ENCODE data around the gene SERPIND1. TPM values are rescaled to one million over a fixed set of nuclear protein-coding genes. Genes with fewer than 3 reads are reported as not detected.

Gene SERPIND1
- total RNA-seq, 1 experiment from 2014 or later = not detected

GRCh38 chr22:20782083-20782482, 8.2 kb downstream of the SERPIND1 start:
- Histone ChIP-seq H3K9me3 (no peaks in the 10 kb centered on the region), H3K36me3 (peaks cover 11% of the 10 kb centered on the region), H3K4me3 (no peak overlapping the region), H3K27me3 (no peaks in the 10 kb centered on the region)
- DNase-seq = no peak

- no peak for DNase-seq
- H3K4me3 ChIP-seq = no peak overlapping the region
- peaks cover 11% of the 10 kb centered on the region for H3K36me3 ChIP-seq
- H3K27me3 ChIP-seq = no peaks in the 10 kb centered on the region
- no peaks in the 10 kb centered on the region for H3K9me3 ChIP-seq
Measured at GRCh38 chr22:20782596-20783299, 8.8 kb downstream of the SERPIND1 start.

GRCh38 chr22:20783300-20783673, 9.4 kb downstream of the SERPIND1 start:
- H3K36me3 ChIP-seq = peaks cover 11% of the 10 kb centered on the region
- no peaks in the 10 kb centered on the region for H3K9me3 ChIP-seq
- no peak for DNase-seq
- H3K27me3 ChIP-seq = no peaks in the 10 kb centered on the region
- H3K4me3 ChIP-seq = no peak overlapping the region

GRCh38 chr22:20783844-20784723, 10.2 kb downstream of the SERPIND1 start:
- Histone ChIP-seq H3K4me3 (no peak overlapping the region), H3K36me3 (peaks cover 8% of the 10 kb centered on the region), H3K27me3 (no peaks in the 10 kb centered on the region), H3K9me3 (no peaks in the 10 kb centered on the region)
- no peak for DNase-seq

- Histone ChIP-seq H3K9me3 (no peaks in the 10 kb centered on the region), H3K27me3 (no peaks in the 10 kb centered on the region), H3K4me3 (no peak overlapping the region), H3K36me3 (peaks cover 5% of the 10 kb centered on the region)
- DNase-seq = no peak
Measured at GRCh38 chr22:20785415-20785814, 11.5 kb downstream of the SERPIND1 start.

GRCh38 chr22:20786048-20786447, 12.1 kb downstream of the SERPIND1 start:
- no peaks in the 10 kb centered on the region for H3K27me3 ChIP-seq
- DNase-seq = no peak
- no peaks in the 10 kb centered on the region for H3K9me3 ChIP-seq
- H3K4me3 ChIP-seq = no peak overlapping the region
- H3K36me3 ChIP-seq = peaks cover 6% of the 10 kb centered on the region

- DNase-seq = no peak
Measured at GRCh38 chr22:20786536-20786979, 12.6 kb downstream of the SERPIND1 start.

GRCh38 chr22:20787223-20787622, 13.3 kb downstream of the SERPIND1 start:
- H3K36me3 ChIP-seq = peaks cover 10% of the 10 kb centered on the region
- no peak for DNase-seq
- no peaks in the 10 kb centered on the region for H3K9me3 ChIP-seq
- H3K4me3 ChIP-seq = no peak overlapping the region
- H3K27me3 ChIP-seq = no peaks in the 10 kb centered on the region

More at GRCh38 chr22:20786536-20786979, 12.6 kb downstream of the SERPIND1 start:
- Histone ChIP-seq H3K36me3 (peaks cover 10% of the 10 kb centered on the region), H3K4me3 (no peak overlapping the region), H3K9me3 (no peaks in the 10 kb centered on the region), H3K27me3 (no peaks in the 10 kb centered on the region)

GRCh38 chr22:20787746-20788626, 14.1 kb downstream of the SERPIND1 start:
- H3K4me3 ChIP-seq = no peak overlapping the region
- no peak for DNase-seq
- H3K27me3 ChIP-seq = no peaks in the 10 kb centered on the region
- H3K9me3 ChIP-seq = no peaks in the 10 kb centered on the region
- H3K36me3 ChIP-seq = peaks cover 10% of the 10 kb centered on the region

- no peak overlapping the region for H3K4me3 ChIP-seq
- peaks cover 10% of the 10 kb centered on the region for H3K36me3 ChIP-seq
- no peaks in the 10 kb centered on the region for H3K27me3 ChIP-seq
- DNase-seq = no peak
- H3K9me3 ChIP-seq = no peaks in the 10 kb centered on the region
Measured at GRCh38 chr22:20788627-20789344, 14.9 kb downstream of the SERPIND1 start.

GRCh38 chr22:20792221-20792965, 18.5 kb downstream of the SERPIND1 start:
- Histone ChIP-seq H3K36me3 (peaks cover 16% of the 10 kb centered on the region), H3K9me3 (no peaks in the 10 kb centered on the region)

GRCh38 chr22:20792966-20793728, 19.2 kb downstream of the SERPIND1 start:
- DNase-seq = no peak
- H3K27me3 ChIP-seq = no peaks in the 10 kb centered on the region
- no peak overlapping the region for H3K4me3 ChIP-seq
- H3K36me3 ChIP-seq = peaks cover 16% of the 10 kb centered on the region
- H3K9me3 ChIP-seq = no peaks in the 10 kb centered on the region

More at GRCh38 chr22:20792221-20792965, 18.5 kb downstream of the SERPIND1 start:
- DNase-seq = no peak
- no peak overlapping the region for H3K4me3 ChIP-seq
- H3K27me3 ChIP-seq = no peaks in the 10 kb centered on the region

- Histone ChIP-seq H3K9me3 (no peaks in the 10 kb centered on the region), H3K27me3 (no peaks in the 10 kb centered on the region), H3K36me3 (peaks cover 16% of the 10 kb centered on the region), H3K4me3 (no peak overlapping the region)
- DNase-seq = no peak
Measured at GRCh38 chr22:20793748-20794649, 20.1 kb downstream of the SERPIND1 start.
